ENCODE results near the gene TMEM106C.

The TMEM106C gene

GRCh38 chr12:48017496-48017895 is 54.1 kb downstream of the TMEM106C start:
- no peak for TF ChIP-seq CTCF (IDR thresholded peaks at IDR 0.05; ENCODE audit: low read depth, low read length)
- DNase-seq (ENCODE audit: low read depth in 2 of 2), result no peak
- no peak overlapping the region for H3K4me3 ChIP-seq (replicated peaks in 1 of 2; ENCODE audit: low read depth in 2 of 2, low read length in 2 of 2)

GRCh38 chr12:48017921-48018617 is 54.7 kb downstream of the TMEM106C start:
- no peak for DNase-seq (ENCODE audit: low read depth in 2 of 2)
- no peak for TF ChIP-seq CTCF (IDR thresholded peaks at IDR 0.05; ENCODE audit: low read depth, low read length)
- no peak overlapping the region for H3K4me3 ChIP-seq (replicated peaks in 1 of 2; ENCODE audit: low read depth in 2 of 2, low read length in 2 of 2)

Measured in cardiac fibroblast (primary cell).